ENCODE data around the gene CPSF3.
"Not testable (repeated sequence)": the region's sequence is repeated elsewhere in the genome, so short reads cannot be mapped to it uniquely, and the experiment has no call there.

CPSF3 gene

DNA sequence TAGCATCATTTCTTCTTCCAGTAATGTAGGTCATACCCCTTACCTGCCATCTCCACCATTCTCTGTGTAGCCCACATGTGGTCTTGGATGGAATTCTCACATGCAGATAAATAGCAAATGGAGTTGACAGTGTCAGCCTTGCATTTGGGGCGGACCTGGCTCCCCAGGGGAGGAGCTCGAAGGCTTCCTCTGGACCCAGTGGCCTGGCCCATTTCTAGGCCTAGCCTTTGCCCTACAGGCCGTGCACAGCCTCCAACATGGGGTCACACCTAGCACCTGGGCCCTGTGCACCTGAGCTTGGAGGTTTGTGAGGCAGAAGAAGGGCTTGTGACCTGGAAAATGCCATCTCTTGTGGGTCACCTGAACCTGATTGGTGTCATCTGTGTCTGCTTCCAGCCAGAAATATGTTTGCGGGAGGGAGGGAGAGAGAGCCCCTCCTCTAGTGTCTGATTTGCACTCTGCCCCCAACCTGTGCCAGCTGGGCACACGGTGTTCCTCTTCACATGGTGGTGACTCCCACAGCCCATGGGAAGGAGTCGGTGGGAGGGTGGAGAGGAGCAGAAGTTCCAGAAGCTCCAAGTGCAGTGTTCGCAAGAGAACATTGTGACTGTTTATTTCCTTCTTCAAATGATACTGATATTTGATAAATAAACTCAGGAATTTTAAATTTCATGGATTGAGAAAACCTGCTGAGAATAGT is 33.2 kb upstream of the CPSF3 start:
- TF ChIP-seq, protein P1, sequence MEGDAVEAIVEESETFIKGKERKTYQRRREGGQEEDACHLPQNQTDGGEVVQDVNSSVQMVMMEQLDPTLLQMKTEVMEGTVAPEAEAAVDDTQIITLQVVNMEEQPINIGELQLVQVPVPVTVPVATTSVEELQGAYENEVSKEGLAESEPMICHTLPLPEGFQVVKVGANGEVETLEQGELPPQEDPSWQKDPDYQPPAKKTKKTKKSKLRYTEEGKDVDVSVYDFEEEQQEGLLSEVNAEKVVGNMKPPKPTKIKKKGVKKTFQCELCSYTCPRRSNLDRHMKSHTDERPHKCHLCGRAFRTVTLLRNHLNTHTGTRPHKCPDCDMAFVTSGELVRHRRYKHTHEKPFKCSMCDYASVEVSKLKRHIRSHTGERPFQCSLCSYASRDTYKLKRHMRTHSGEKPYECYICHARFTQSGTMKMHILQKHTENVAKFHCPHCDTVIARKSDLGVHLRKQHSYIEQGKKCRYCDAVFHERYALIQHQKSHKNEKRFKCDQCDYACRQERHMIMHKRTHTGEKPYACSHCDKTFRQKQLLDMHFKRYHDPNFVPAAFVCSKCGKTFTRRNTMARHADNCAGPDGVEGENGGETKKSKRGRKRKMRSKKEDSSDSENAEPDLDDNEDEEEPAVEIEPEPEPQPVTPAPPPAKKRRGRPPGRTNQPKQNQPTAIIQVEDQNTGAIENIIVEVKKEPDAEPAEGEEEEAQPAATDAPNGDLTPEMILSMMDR (IDR thresholded peaks at IDR 0.05; ENCODE audit: low read depth, low read length): no peak
- no peak for DNase-seq (ENCODE audit: extremely low read depth, low read depth)

DNA sequence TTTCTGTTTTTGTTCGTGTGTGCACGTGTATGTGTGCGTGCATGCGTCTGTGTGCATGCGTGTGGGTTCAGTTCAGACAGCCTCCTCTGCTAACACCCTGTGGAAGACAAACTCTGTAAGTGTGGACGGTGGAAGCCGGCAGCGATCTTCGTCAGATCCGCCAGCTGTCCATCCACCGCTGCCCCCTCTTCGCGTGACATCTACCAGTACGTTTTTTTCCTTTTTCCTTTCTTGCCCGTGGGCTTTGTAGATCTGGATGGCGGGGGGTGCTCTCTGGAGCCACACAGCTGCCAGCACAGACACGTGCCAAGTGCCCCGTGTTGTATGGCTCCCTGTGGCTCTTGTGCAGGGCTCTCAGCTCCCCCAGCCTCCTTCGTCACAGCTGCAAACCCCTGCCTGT is 32.5 kb upstream of the CPSF3 start:
- DNase-seq (ENCODE audit: extremely low read depth, low read depth): no peak
- TF ChIP-seq, protein P1 (IDR thresholded peaks at IDR 0.05; ENCODE audit: low read depth, low read length): no peak

DNA sequence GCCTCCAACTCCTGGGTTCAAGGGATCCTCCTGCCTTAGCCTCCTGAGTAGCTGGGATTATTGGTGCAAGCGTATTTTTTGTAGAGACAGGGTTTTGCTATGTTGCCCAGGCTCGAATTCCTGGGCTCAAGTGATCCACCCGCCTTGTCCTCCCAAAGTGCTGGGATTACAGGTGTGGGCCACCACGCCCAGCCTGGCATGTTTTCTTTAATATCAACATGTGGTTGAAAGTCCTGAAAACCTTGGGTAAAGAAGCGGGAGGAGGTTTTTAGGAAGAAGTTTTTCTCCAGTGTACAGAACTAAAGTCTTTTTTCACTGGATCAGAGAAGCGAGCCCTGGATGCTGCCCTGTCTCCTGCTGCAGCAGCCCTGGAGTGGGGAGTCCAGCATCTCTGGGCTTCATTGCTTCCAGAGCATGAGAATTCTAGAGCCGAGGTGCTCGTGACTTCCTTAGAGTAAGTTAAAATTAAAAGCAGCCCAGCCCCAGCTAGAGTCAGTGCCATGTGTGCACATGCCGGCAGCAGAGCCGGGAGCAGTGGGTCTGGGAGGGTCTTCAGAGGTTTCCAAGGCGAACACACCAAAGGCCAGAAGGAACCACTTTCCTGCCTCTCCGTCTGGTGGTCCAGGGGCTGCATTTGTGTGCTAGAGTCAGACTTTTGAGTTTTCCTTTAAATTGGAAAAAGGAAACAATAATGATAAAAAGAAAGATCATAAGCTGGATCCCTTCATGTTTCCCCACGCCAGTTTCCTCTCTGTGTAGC is 31.3 kb upstream of the CPSF3 start:
- TF ChIP-seq, protein P1 (IDR thresholded peaks at IDR 0.05; ENCODE audit: low read depth, low read length): no peak

DNA sequence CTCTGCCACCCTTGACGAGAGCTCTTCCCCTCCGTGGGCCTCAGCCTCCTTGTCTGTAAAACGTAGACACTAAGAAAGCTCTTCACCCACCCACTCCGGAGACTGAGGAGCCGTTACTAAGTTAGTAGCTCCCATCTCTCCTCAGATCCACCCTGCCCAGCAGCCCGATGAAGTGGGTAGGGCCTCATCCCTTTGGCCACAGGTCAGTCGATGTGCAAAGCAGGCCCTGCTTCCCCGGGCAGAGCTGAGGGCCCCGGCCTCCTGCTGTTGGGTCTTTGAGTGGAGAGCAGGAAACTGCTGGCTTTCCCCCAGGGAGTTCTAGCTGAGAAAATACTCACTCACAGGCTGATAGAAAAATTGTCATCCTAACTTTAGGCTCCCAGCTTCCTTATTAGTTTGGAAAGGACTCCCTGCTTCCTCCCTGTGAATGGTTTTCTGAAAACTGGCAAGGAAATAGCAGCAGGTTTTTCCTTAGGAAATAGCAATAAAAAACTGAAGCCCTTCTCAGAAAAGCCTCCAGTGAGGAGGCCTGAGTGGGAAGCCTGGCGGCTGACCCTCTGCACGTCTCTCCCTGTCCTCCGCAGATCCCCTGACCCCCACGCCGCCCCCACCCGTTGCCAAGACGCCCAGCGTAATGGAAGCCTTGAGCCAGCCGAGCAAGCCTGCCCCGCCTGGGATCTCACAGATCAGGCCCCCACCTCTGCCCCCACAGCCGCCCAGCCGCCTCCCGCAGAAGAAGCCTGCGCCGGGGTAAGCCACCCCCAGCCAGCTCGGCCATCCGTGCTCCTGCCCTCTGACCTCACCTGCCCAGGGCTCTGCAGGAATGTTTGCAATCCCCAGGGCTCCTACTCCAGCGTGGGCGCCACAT is 30.3 kb upstream of the CPSF3 start:
- no peak for DNase-seq (ENCODE audit: extremely low read depth, low read depth)

More for the DNA sequence above, 31.3 kb upstream of the CPSF3 start:
- DNase-seq (ENCODE audit: extremely low read depth, low read depth): no peak

DNA sequence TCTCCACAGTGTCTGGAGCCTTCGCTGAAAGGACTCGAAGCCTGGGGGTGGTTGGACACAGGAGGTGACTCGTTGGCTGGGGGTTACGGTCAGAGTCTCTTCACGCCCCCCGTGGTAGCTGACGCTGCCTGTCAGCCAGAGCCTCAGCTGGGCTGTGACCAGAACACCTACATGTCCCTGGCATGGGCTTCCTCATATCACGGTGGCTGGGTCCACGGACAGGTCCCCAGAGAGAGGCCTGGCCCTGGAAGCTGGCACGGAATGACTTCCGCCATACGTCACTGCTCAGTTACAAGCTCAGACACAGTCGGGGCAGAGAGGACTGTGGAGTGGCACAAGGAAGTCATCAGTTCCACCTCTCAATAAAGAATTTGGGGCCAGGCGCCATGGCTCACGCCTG is 28.6 kb upstream of the CPSF3 start:
- DNase-seq (ENCODE audit: extremely low read depth, low read depth): no peak
- TF ChIP-seq, protein P1 (IDR thresholded peaks at IDR 0.05; ENCODE audit: low read depth, low read length): no peak

More for the DNA sequence above, 30.3 kb upstream of the CPSF3 start:
- TF ChIP-seq, protein P1 (IDR thresholded peaks at IDR 0.05; ENCODE audit: low read depth, low read length): no peak

DNA sequence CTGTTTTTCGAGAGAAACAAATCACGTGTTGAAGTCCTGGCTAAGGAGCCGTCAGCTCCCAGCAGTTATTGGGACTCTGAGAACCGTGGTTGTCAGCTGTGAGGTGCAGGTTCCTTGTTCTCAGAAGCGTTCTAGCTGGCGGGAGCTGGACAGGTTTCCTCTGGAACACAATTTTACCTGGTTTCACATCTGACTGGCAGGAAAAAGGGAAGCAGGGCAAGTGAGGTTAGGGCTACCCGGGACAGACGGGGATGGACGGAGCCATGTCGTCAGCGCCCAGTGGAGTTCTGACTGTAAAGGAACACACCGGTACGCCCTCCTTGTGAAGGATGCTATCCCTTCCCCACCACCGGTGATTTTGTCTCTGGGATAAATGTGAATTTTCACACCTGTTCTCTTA is 26.3 kb upstream of the CPSF3 start:
- DNase-seq (ENCODE audit: extremely low read depth, low read depth): no peak
- TF ChIP-seq, protein P1 (IDR thresholded peaks at IDR 0.05; ENCODE audit: low read depth, low read length): no peak

DNA sequence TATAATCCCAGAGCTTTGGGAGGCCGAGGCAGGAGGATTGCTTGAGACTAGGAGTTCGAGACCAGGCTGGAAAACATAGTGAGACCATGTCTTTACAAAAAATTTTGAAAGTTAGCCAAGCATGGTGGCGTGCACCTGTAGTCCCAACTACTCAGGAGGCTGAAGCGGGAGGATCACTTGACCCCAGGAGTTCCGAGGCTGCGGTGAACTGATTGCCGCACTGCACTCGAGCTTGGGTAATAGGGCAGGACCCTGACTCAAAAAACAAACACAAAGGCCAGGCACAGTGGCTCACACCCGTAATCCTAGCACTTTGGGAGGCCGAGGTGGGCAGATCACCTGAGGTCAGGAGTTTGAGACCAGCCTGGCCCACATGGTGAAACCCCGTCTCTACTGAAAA is 25.2 kb upstream of the CPSF3 start:
- not testable (repeated sequence) for DNase-seq (ENCODE audit: extremely low read depth, low read depth)
